GM12878 (cell line): ENCODE results near the gene NR1H4. TPM values are rescaled to one million over a fixed set of nuclear protein-coding genes. Genes with fewer than 3 reads are reported as not detected.

ENCODE experiments used
- ATAC-seq: fragments of 200-7000 bp; cut with Tn5 transposase; 3 replicates; pipeline ENCODE4 v1.9.1; 2020; ENCODE audit warnings: mild to moderate bottlenecking, moderate library complexity
- BruUV-seq: library from RNA; stranded (reverse); fragments of 400-500 nt; replicated peaks from 2 replicates; lab custom pipeline; 2021; lab: Mats Ljungman, UMichigan
- CTCF ChIA-PET: fragments of 300-600 bp; sonication (Branson Sonifier 250); formaldehyde crosslinking; extraction: SDS; loops from one replicate; lab custom pipeline; 2021; ENCODE audit warnings: inconsistent platforms; lab: Yijun Ruan, JAX
- POLR2A ChIA-PET: fragments of 350-600 bp; formaldehyde crosslinking; extraction: SDS; loops from one replicate; lab custom pipeline; 2021; ENCODE audit warnings: inconsistent platforms; lab: Charles Lee
- RAD21 ChIA-PET: fragments of 300-600 bp; sonication (Branson Sonifier 250); formaldehyde crosslinking; loops from one replicate; lab custom pipeline; 2023; ENCODE audit warnings: antibody characterized with exemption; ENCODE audit not compliant: unreplicated experiment; lab: Charles Lee
- SMC1A ChIA-PET: fragments of 300-600 bp; sonication (Branson Sonifier 250); formaldehyde crosslinking; loops from one replicate; lab custom pipeline; 2023; ENCODE audit not compliant: unreplicated experiment, uncharacterized antibody; lab: Charles Lee
- DNase-seq: peaks from one replicate; pipeline ENCODE4 v3.0.0-alpha.2; 2011; ENCODE audit warnings: low read depth, low spot score
- FAIRE-seq: peaks from 3 replicates; lab custom pipeline; 2011; peaks lifted over from hg19 to GRCh38; lab: Jason Lieb, UNC
- H2AFZ ChIP-seq: 2 replicates; pipeline ENCODE4 v1.6.0; 2011; ENCODE audit warnings: low read depth, low read length, control low read depth; ENCODE audit not compliant: control insufficient read depth
- H3K27ac ChIP-seq: 2 replicates; pipeline ENCODE4 v1.5.1; 2011; ENCODE audit warnings: control low read depth; ENCODE audit not compliant: control insufficient read depth, insufficient read depth
- H3K27me3 ChIP-seq, 2 experiments: replicated peaks in 1 of 2; 2 replicates each; pipeline versions ENCODE4 v1.6.0 to v1.6.1; 2011; ENCODE audit warnings: low read length in 1 of 2; ENCODE audit not compliant: control insufficient read depth in 2 of 2, insufficient read depth in 2 of 2
- H3K36me3 ChIP-seq, 2 experiments: 2 replicates each; pipeline ENCODE4 v1.5.1; 2011; ENCODE audit warnings: low read length in 1 of 2; ENCODE audit not compliant: control insufficient read depth in 2 of 2, insufficient read depth in 2 of 2
- H3K4me1 ChIP-seq: 2 replicates; pipeline ENCODE4 v1.6.1; 2011; ENCODE audit warnings: mild to moderate bottlenecking, low read length, moderate library complexity, mixed read lengths; ENCODE audit not compliant: control insufficient read depth, insufficient read depth
- H3K4me2 ChIP-seq: 2 replicates; pipeline ENCODE4 v1.6.0; 2011; ENCODE audit warnings: control low read depth; ENCODE audit not compliant: control insufficient read depth, insufficient read depth
- H3K4me3 ChIP-seq: fragments of 200-600 bp; sonication (generic); 2 replicates; pipeline ENCODE4 v1.5.1; 2016
- H3K79me2 ChIP-seq: 2 replicates; pipeline ENCODE4 v1.6.0; 2011; ENCODE audit warnings: low read length; ENCODE audit not compliant: control insufficient read depth, insufficient read depth
- H3K9ac ChIP-seq: 2 replicates; pipeline ENCODE4 v1.8.0; 2011; ENCODE audit warnings: low read length, control low read depth, mixed read lengths; ENCODE audit not compliant: control insufficient read depth, insufficient read depth
- H3K9me3 ChIP-seq: replicated peaks from 3 replicates; pipeline ENCODE4 v1.5.1; 2011; ENCODE audit warnings: mild to moderate bottlenecking, low read length; ENCODE audit not compliant: control insufficient read depth, insufficient read depth
- H4K20me1 ChIP-seq: 2 replicates; pipeline ENCODE4 v1.6.0; 2011; ENCODE audit not compliant: control insufficient read depth, insufficient read depth
- RELB ChIP-seq: fragments of 450-650 bp; IDR thresholded peaks from 2 replicates; pipeline ENCODE4 v1.6.1; 2017; ENCODE audit warnings: low read depth, mild to moderate bottlenecking, moderate library complexity
- WGBS: methylation state at CpG from one replicate; pipeline ENCODE4 v1.1.6; 2016; ENCODE audit warnings: low lambda C conversion rate; ENCODE audit not compliant: insufficient replicate concordance, insufficient coverage; ENCODE audit errors: missing lambda C conversion rate; 5-methylcytosine and 5-hydroxymethylcytosine counted together
- in situ Hi-C: fragments of 300-500 bp; cut with MboI; formaldehyde crosslinking; loops from 9 replicates; pipeline ENCODE4 v1.14.3; 2018; ENCODE audit warnings: mixed read lengths
- intact Hi-C: fragments of 100-400 bp; cut with micrococcal nuclease; formaldehyde crosslinking; loops from one replicate; pipeline ENCODE4 v1.14.2; 2022; ENCODE audit not compliant: unreplicated experiment
- polyA plus RNA-seq, 11 experiments: library from polyadenylated mRNA; depleted of rRNA in 4 of 11; unstranded in 6 of 11; stranded (reverse) in 5 of 11; fragments of >200 nt; fragmentation: Nextera tagmentation in 4 of 11; fragmentation: Illumina TruSeq in 1 of 11; extraction: Ambion mirVana in 4 of 11; extraction: Trizol in 1 of 11; gene quantifications; 1 replicate in 1 of 11; 2 replicates in 10 of 11; pipeline versions ENCODE4 v1.2.1 to v1.2.3, GENCODE V29; 2011 to 2016; ENCODE audit warnings: inconsistent platforms in 2 of 11, missing spikeins in 2 of 11, low read depth in 1 of 11
- total RNA-seq, 4 experiments: library from RNA; depleted of rRNA in 3 of 4; stranded (reverse); fragments of >200 nt in 3 of 4; fragmentation: Illumina TruSeq in 1 of 4; extraction: Trizol in 1 of 4; gene quantifications; 2 replicates each; pipeline versions ENCODE4 v1.2.1 to v1.2.3, GENCODE V29; 2013 to 2021
- TF ChIP-seq, protein P1 (sequence below): IDR thresholded peaks from 2 replicates; pipeline ENCODE4 v1.6.1; 2011; ENCODE audit warnings: low read depth, low read length, improper control_type of control experiment, borderline replicate concordance
- TF ChIP-seq, protein P2 (sequence below): fragments of 450-650 bp; IDR thresholded peaks from 2 replicates; pipeline ENCODE4 v1.6.1; 2017; ENCODE audit warnings: borderline replicate concordance
- TF ChIP-seq, protein P3 (sequence below): IDR thresholded peaks from 2 replicates; pipeline ENCODE4 v1.6.1; 2012; ENCODE audit warnings: low read depth, low read length, improper control_type of control experiment

The NR1H4 gene
- total and polyA plus RNA-seq, 10 of the 15 experiments (the other 5 are each of a cell fraction or from before 2014, with no cell fraction given): 0.04 TPM; not detected in 9

- DNase-seq: no peak
- Histone ChIP-seq H3K4me3 (no peak overlapping the region), H3K36me3 (no peaks in the 10 kb centered on the region), H3K9ac (no peak overlapping the region), H3K4me2 (no peak overlapping the region), H2AFZ (no peak overlapping the region), H3K9me3 (no peaks in the 10 kb centered on the region), H3K4me1 (no peaks in the 10 kb centered on the region), H3K27me3 (peaks cover 0 to 1% of the 10 kb centered on the region in 2 experiments; a peak in 1 of 4 replicates), H3K27ac (no peak overlapping the region), H3K79me2 (no peaks in the 10 kb centered on the region), H4K20me1 (no peaks in the 10 kb centered on the region)
- SMC1A ChIA-PET: no interaction called here
- no peak for FAIRE-seq
- no peak for TF ChIP-seq RELB
- TF ChIP-seq, protein P1, sequence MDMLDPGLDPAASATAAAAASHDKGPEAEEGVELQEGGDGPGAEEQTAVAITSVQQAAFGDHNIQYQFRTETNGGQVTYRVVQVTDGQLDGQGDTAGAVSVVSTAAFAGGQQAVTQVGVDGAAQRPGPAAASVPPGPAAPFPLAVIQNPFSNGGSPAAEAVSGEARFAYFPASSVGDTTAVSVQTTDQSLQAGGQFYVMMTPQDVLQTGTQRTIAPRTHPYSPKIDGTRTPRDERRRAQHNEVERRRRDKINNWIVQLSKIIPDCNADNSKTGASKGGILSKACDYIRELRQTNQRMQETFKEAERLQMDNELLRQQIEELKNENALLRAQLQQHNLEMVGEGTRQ: no peak
- TF ChIP-seq, protein P2, sequence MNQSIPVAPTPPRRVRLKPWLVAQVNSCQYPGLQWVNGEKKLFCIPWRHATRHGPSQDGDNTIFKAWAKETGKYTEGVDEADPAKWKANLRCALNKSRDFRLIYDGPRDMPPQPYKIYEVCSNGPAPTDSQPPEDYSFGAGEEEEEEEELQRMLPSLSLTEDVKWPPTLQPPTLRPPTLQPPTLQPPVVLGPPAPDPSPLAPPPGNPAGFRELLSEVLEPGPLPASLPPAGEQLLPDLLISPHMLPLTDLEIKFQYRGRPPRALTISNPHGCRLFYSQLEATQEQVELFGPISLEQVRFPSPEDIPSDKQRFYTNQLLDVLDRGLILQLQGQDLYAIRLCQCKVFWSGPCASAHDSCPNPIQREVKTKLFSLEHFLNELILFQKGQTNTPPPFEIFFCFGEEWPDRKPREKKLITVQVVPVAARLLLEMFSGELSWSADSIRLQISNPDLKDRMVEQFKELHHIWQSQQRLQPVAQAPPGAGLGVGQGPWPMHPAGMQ: no peak
- TF ChIP-seq, protein P3, sequence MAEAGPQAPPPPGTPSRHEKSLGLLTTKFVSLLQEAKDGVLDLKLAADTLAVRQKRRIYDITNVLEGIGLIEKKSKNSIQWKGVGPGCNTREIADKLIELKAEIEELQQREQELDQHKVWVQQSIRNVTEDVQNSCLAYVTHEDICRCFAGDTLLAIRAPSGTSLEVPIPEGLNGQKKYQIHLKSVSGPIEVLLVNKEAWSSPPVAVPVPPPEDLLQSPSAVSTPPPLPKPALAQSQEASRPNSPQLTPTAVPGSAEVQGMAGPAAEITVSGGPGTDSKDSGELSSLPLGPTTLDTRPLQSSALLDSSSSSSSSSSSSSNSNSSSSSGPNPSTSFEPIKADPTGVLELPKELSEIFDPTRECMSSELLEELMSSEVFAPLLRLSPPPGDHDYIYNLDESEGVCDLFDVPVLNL: no peak
- ATAC-seq: no peak
- POLR2A ChIA-PET: no interaction called here
- intact Hi-C loops: no loop called here
- in situ Hi-C loops: no loop called here
- RAD21 ChIA-PET: no interaction called here
- BruUV-seq: no TSS peak
- WGBS: 30% methylated on average over 1 of the region's 1 CpG
- CTCF ChIA-PET: interaction anchor here (0.8 kb wide), 1 partner anchor 38 kb away, joined by 3 read pairs; no protein-coding TSS in a partner anchor
These were observed 31.3 kb upstream of the NR1H4 start for GRCh38 chr12:100442403-100442802.
